Naive thymus-derived CD4-positive, alpha-beta T cell (primary cell): ENCODE measurements around the gene NDRG4. TPM values are rescaled to one million over a fixed set of nuclear protein-coding genes. Genes with fewer than 3 reads are reported as not detected.

Source experiments
- ATAC-seq: fragments of 150-1000 bp; cut with Tn5 transposase; 2 replicates; pipeline ENCODE4 v1.10.0; 2021; ENCODE audit warnings: mild to moderate bottlenecking, moderate library complexity
- CTCF ChIA-PET: fragments of 350-600 bp; sonication (Branson Sonifier 250); formaldehyde crosslinking; loops from one replicate; lab custom pipeline; 2021; ENCODE audit warnings: antibody characterized with exemption; lab: Charles Lee
- POLR2A ChIA-PET: fragments of 350-600 bp; sonication (Branson Sonifier 250); formaldehyde crosslinking; loops from one replicate; lab custom pipeline; 2021; ENCODE audit warnings: antibody characterized with exemption, inconsistent platforms; lab: Charles Lee
- DNase-seq, 9 donors: peaks; one replicate each; pipeline versions ENCODE4 v3.0.0 to v3.0.0-alpha.2; 2020 to 2022; ENCODE audit warnings: mixed read lengths in 1 of 9
- H3K27ac ChIP-seq: one replicate; pipeline ENCODE4 v1.7.0; 2013; ENCODE audit warnings: mild to moderate bottlenecking, low read depth, low read length, moderate library complexity
- H3K27me3 ChIP-seq, 2 donors: one replicate each; pipeline ENCODE4 v1.7.0; 2013; ENCODE audit warnings: low read length in 2 of 2, mild to moderate bottlenecking in 2 of 2, moderate library complexity in 2 of 2; ENCODE audit not compliant: control insufficient read depth in 2 of 2, insufficient read depth in 2 of 2
- H3K36me3 ChIP-seq, 3 experiments: 1 replicate in 2 of 3; 2 replicates in 1 of 3; pipeline ENCODE4 v1.7.0; 2013; ENCODE audit warnings: low read length in 3 of 3, mild to moderate bottlenecking in 3 of 3, moderate library complexity in 1 of 3; ENCODE audit not compliant: insufficient read depth in 3 of 3, control insufficient read depth in 2 of 3
- H3K4me1 ChIP-seq, 2 donors: one replicate each; pipeline ENCODE4 v1.7.0; 2013; ENCODE audit warnings: low read length in 2 of 2, mild to moderate bottlenecking in 2 of 2, moderate library complexity in 1 of 2; ENCODE audit not compliant: control insufficient read depth in 2 of 2, insufficient read depth in 2 of 2
- H3K4me3 ChIP-seq: 2 replicates; pipeline ENCODE4 v1.7.0; 2013; ENCODE audit warnings: mild to moderate bottlenecking, low read length
- H3K9me3 ChIP-seq, 3 experiments: 1 replicate in 2 of 3; 2 replicates in 1 of 3; pipeline ENCODE4 v1.7.0; 2013; ENCODE audit warnings: low read length in 3 of 3; ENCODE audit not compliant: control insufficient read depth in 2 of 3
- H3K27ac Mint-ChIP-seq, 9 donors: one replicate each; pipeline ENCODE4 v1.8.0; 2020 to 2022; ENCODE audit warnings: mixed read lengths in 9 of 9, mild to moderate bottlenecking in 8 of 9, moderate library complexity in 5 of 9, inconsistent platforms in 2 of 9
- H3K27me3 Mint-ChIP-seq, 5 donors: one replicate each; pipeline ENCODE4 v1.8.0; 2021 to 2022; ENCODE audit warnings: mixed read lengths in 5 of 5, mild to moderate bottlenecking in 1 of 5
- H3K36me3 Mint-ChIP-seq, 5 donors: one replicate each; pipeline ENCODE4 v1.8.0; 2020 to 2022; ENCODE audit warnings: mixed read lengths in 5 of 5, mild to moderate bottlenecking in 3 of 5, inconsistent platforms in 1 of 5
- H3K4me1 Mint-ChIP-seq, 7 donors: one replicate each; pipeline ENCODE4 v1.8.0; 2020 to 2022; ENCODE audit warnings: mixed read lengths in 7 of 7, mild to moderate bottlenecking in 3 of 7, inconsistent platforms in 1 of 7
- H3K4me3 Mint-ChIP-seq, 10 donors: one replicate each; pipeline ENCODE4 v1.8.0; 2020 to 2022; ENCODE audit warnings: mild to moderate bottlenecking in 10 of 10, mixed read lengths in 10 of 10, moderate library complexity in 6 of 10, inconsistent platforms in 2 of 10
- H3K9me3 Mint-ChIP-seq, 11 donors: one replicate each; pipeline ENCODE4 v1.8.0; 2020 to 2022; ENCODE audit warnings: mixed read lengths in 11 of 11, mild to moderate bottlenecking in 4 of 11, inconsistent platforms in 1 of 11, moderate library complexity in 1 of 11
- intact Hi-C, 2 donors: fragments of 100-400 bp; cut with micrococcal nuclease; formaldehyde crosslinking; loops; one replicate each; pipeline ENCODE4 v1.15.1; 2023
- polyA plus RNA-seq, 2 donors: library from polyadenylated mRNA; unstranded; fragments of 300-500 nt; fragmentation: Illumina TruSeq; gene quantifications; one replicate each; pipeline ENCODE4 v1.2.3, GENCODE V29; 2021
- total RNA-seq, 6 experiments: library from RNA in 5 of 6; stranded (reverse) in 5 of 6; gene quantifications; 1 replicate in 5 of 6; 2 replicates in 1 of 6; pipeline ENCODE4 v1.2.3 and lab custom pipeline; 2021 to 2026

Gene NDRG4
- total and polyA plus RNA-seq, 7 experiments from 2014 or later: 0.63 to 5.3 (median 2.4) TPM

DNA sequence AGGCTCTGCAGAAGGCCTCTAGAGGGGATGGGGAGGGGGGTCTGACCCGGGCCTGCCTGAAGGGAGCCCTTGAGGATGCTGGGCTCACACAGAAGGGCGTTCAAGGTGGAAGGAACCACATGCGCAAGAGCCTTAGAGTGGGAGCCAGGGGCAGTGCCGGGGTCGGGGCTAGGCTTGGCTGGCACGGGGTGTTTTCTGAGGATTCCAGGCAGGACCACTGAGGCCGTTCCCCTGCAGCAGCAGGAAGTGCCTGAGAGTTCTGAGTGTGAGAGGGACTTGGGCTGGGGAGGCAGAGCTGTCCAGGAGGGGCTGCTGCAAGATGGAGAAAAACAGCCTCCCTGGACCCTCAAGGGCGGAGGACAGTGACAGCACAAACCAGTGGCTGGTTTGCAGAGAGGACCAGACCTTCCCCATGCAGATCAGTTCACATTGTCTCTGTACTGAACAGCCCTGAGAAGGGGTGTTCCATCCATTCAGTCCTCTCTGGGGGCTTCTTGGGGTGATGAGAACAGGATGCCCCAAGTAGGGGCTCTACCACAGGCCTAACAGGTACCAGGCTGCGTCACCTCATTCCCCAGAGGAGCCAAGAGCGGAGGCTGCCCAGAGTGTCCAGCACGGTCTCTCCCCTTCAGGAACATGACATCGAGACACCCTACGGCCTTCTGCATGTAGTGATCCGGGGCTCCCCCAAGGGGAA, 3.4 kb downstream of the NDRG4 start:
- peaks cover 8 to 21% (median 12%) of the 10 kb centered on the region in 7 donors for H3K4me1 Mint-ChIP-seq
- no peaks in the 10 kb centered on the region for H3K27me3 ChIP-seq
- H3K36me3 Mint-ChIP-seq: no peaks in the 10 kb centered on the region
- no peak overlapping the region for H3K4me3 Mint-ChIP-seq
- intact Hi-C loops: loop anchor here in 1 of 2 donors (5.0 kb wide), 2 partner anchors 111 to 376 kb away; partner anchors contain the start of genes CFAP20 and GINS3
- H3K27ac Mint-ChIP-seq: no peak overlapping the region
- no peaks in the 10 kb centered on the region for H3K9me3 ChIP-seq
- H3K36me3 ChIP-seq: no peaks in the 10 kb centered on the region
- ChIA-PET CTCF (no interaction called here), POLR2A (no interaction called here)
- H3K4me3 ChIP-seq: no peak overlapping the region
- DNase-seq: no peak
- no peaks in the 10 kb centered on the region for H3K9me3 Mint-ChIP-seq
- H3K27me3 Mint-ChIP-seq: peaks cover 0 to 14% (median 0%) of the 10 kb centered on the region in 5 donors
- peaks cover 0 to 7% of the 10 kb centered on the region in 2 donors for H3K4me1 ChIP-seq
- H3K27ac ChIP-seq: no peak overlapping the region
- ATAC-seq: no peak

DNA sequence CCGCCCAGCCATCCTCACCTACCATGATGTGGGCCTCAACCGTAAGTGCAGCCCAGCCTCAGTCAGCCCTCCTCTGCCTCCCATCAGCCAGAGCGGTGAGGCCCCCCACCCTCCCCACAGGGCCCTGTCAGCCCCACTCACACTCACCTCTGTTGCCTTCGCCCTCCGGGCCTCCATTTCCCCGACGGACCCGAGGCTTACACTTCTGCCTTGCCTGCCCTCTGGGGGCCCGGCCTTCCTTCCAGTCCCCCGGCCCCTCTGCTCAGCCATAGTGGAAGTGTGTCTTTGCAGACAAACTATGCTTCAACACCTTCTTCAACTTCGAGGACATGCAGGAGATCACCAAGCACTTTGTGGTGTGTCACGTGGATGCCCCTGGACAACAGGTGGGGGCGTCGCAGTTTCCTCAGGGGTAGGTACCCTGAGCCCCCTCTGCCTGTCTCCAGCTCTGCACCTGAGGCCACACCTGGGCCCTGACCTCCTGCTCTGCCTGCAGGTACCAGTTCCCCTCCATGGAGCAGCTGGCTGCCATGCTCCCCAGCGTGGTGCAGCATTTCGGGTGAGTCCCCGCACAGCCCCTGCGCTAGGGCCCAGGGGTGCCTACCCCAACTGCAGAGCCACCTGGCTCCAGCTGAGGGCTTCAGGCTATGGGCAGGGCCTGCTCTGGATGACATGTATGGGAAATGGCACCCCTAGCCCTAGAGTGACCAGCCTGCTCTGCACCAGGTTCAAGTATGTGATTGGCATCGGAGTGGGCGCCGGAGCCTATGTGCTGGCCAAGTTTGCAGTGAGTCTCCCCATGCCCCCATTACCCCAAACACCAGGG, 4.1 kb downstream of the NDRG4 start:
- Mint-ChIP-seq H3K27me3 (peaks cover 0 to 11% (median 0%) of the 10 kb centered on the region in 5 donors), H3K9me3 (no peaks in the 10 kb centered on the region), H3K27ac (no peak overlapping the region), H3K4me3 (no peak overlapping the region), H3K4me1 (peaks cover 8 to 21% (median 12%) of the 10 kb centered on the region in 7 donors), H3K36me3 (no peaks in the 10 kb centered on the region)
- no peaks in the 10 kb centered on the region for H3K9me3 ChIP-seq
- no peaks in the 10 kb centered on the region for H3K36me3 ChIP-seq
- ChIA-PET CTCF (no interaction called here), POLR2A (no interaction called here)
- no peak overlapping the region for H3K4me3 ChIP-seq
- ATAC-seq (no peak), DNase-seq (peak in 1 of 9 donors; percentile 19)
- no peak overlapping the region for H3K27ac ChIP-seq
- intact Hi-C loops: loop anchor here in 1 of 2 donors (5.0 kb wide), 2 partner anchors 112 to 377 kb away; partner anchors contain the start of genes CFAP20 and GINS3
- no peaks in the 10 kb centered on the region for H3K27me3 ChIP-seq
- peaks cover 0 to 7% of the 10 kb centered on the region in 2 donors for H3K4me1 ChIP-seq

DNA sequence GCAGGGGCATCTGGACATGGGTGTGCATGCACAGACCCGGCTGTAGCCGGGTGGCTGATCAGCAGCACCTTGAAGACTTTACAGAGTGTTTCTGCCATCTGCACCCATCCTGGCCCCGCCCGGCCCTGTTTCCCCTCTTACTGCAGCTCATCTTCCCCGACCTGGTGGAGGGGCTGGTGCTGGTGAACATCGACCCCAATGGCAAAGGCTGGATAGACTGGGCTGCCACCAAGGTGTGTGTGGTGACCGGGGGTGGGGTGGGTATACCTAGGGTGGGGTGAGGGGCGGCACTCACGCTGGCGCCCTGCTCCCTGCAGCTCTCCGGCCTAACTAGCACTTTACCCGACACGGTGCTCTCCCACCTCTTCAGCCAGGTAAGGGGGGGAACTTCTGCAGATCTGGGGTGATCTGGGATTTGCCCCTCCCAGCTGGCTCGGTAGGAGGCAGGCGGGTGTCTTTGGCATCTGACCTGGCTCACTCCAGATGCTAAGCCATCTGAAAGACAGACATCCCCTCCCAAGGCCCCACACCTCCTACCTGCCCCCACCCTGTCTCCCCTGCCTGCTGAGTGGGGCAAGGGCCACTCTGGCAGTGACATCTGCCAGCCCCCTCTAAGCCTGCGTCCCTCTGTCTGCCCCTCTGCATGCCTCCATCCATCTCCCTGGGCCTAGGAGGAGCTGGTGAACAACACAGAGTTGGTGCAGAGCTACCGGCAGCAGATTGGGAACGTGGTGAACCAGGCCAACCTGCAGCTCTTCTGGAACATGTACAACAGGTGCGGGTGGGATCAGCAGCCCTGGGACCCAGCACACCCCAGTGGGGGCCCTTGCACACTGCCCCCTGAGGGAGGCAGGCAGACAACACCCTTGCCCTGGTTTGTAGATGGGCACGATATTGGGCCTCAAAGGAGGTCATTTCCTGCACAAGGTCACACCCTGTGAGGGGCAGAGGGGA, 6.6 kb downstream of the NDRG4 start:
- POLR2A ChIA-PET: no interaction called here
- Mint-ChIP-seq H3K4me3 (no peak overlapping the region), H3K27me3 (peaks cover 0 to 6% (median 0%) of the 10 kb centered on the region in 5 donors), H3K27ac (no peak overlapping the region), H3K36me3 (no peaks in the 10 kb centered on the region), H3K4me1 (peaks cover 2 to 6% (median 6%) of the 10 kb centered on the region in 7 donors), H3K9me3 (no peaks in the 10 kb centered on the region)
- Histone ChIP-seq H3K27ac (no peak overlapping the region), H3K9me3 (no peaks in the 10 kb centered on the region), H3K4me3 (no peak overlapping the region), H3K36me3 (no peaks in the 10 kb centered on the region), H3K27me3 (no peaks in the 10 kb centered on the region), H3K4me1 (peaks cover 0 to 4% of the 10 kb centered on the region in 2 donors)
- no peak for ATAC-seq
- CTCF ChIA-PET: interaction anchor here (1.6 kb wide), 1 partner anchor 250 kb away, joined by 5 read pairs; no protein-coding TSS in a partner anchor
- intact Hi-C loops: no loop called here
- DNase-seq: peak in 1 of 9 donors; percentile 19

DNA sequence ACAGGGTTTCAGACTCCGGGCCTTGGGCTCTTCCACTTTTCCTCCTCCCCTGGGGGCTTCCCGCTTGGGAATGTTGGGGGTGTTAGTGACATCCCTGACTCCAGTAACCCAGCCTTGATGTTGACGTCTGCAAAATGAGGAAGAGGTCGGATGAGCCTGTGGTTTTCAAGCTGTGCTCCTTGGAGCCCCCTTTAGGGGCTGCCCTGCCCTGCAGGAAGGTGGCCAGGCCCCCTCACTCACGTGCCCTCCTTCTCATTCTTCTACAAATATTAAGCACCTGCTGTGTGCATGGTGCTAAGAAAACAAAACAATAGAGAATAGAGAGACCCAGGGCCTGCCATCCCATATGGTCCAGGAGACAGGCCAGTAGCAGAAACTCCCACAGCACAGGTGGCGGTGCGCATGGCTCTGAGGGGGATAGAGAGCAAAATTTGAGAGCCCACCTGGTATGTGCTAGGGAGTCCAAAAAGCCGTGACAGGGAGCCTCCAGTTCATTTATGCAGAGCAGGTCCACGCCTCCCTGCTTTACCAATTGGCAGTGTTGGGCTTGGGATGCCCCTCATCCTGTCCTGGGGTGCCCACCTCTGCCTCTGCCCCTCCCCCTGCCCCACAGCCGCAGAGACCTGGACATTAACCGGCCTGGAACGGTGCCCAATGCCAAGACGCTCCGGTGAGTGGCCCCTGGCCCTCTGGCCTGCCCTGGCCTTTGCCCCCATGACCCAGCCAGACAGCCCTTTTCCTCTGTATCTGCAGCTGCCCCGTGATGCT, 7.4 kb downstream of the NDRG4 start:
- intact Hi-C loops: no loop called here
- Mint-ChIP-seq H3K27ac (no peak overlapping the region), H3K4me3 (no peak overlapping the region), H3K4me1 (peaks cover 0 to 12% (median 0%) of the 10 kb centered on the region in 7 donors), H3K27me3 (peaks cover 0 to 6% (median 0%) of the 10 kb centered on the region in 5 donors), H3K36me3 (no peaks in the 10 kb centered on the region), H3K9me3 (no peaks in the 10 kb centered on the region)
- no peaks in the 10 kb centered on the region for H3K27me3 ChIP-seq
- no peaks in the 10 kb centered on the region for H3K4me1 ChIP-seq
- H3K36me3 ChIP-seq: no peaks in the 10 kb centered on the region
- DNase-seq (no peak), ATAC-seq (no peak)
- H3K27ac ChIP-seq: no peak overlapping the region
- POLR2A ChIA-PET: no interaction called here
- no peak overlapping the region for H3K4me3 ChIP-seq
- H3K9me3 ChIP-seq: no peaks in the 10 kb centered on the region
- CTCF ChIA-PET: no interaction called here

GRCh38 chr16:58507963-58508670, 8.2 kb downstream of the NDRG4 start:
- intact Hi-C loops: no loop called here
- ChIA-PET CTCF (no interaction called here), POLR2A (no interaction called here)
- Histone ChIP-seq H3K27me3 (no peaks in the 10 kb centered on the region), H3K27ac (no peak overlapping the region), H3K36me3 (no peaks in the 10 kb centered on the region), H3K4me3 (no peak overlapping the region), H3K9me3 (no peaks in the 10 kb centered on the region), H3K4me1 (no peaks in the 10 kb centered on the region)
- peaks cover 0 to 3% (median 0%) of the 10 kb centered on the region in 5 donors for H3K27me3 Mint-ChIP-seq
- ATAC-seq: no peak
- H3K4me3 Mint-ChIP-seq: no peak overlapping the region
- DNase-seq: no peak
- no peak overlapping the region for H3K27ac Mint-ChIP-seq
- H3K36me3 Mint-ChIP-seq: no peaks in the 10 kb centered on the region
- no peaks in the 10 kb centered on the region for H3K9me3 Mint-ChIP-seq
- peaks cover 0 to 12% (median 0%) of the 10 kb centered on the region in 7 donors for H3K4me1 Mint-ChIP-seq
